KMS-11 (cell line): ENCODE measurements around the gene ZBTB32.

Experiments used
- H2AFZ ChIP-seq: fragments of 200-600 bp; sonication (generic); 2 replicates; pipeline ENCODE4 v1.6.1; 2016; ENCODE audit warnings: antibody characterized with exemption, mixed run types, low read depth
- H3K27ac ChIP-seq: fragments of 200-600 bp; sonication (generic); 2 replicates; pipeline ENCODE4 v1.6.1; 2016; ENCODE audit warnings: mild to moderate bottlenecking, mixed run types
- H3K27me3 ChIP-seq: fragments of 200-600 bp; sonication (generic); 2 replicates; pipeline ENCODE4 v1.6.1; 2017; ENCODE audit warnings: mild to moderate bottlenecking, low read depth, mixed run types, moderate library complexity; ENCODE audit not compliant: insufficient read depth
- H3K36me3 ChIP-seq: fragments of 200-600 bp; sonication (generic); 2 replicates; pipeline ENCODE4 v1.6.1; 2017; ENCODE audit warnings: mild to moderate bottlenecking, mixed run types; ENCODE audit not compliant: insufficient read depth
- H3K4me1 ChIP-seq: fragments of 200-600 bp; sonication (generic); 2 replicates; pipeline ENCODE4 v1.6.1; 2016; ENCODE audit warnings: mild to moderate bottlenecking, low read depth, mixed run types; ENCODE audit not compliant: poor library complexity, severe bottlenecking
- H3K4me2 ChIP-seq: fragments of 200-600 bp; sonication (generic); 2 replicates; pipeline ENCODE4 v1.7.0; 2016; ENCODE audit warnings: mild to moderate bottlenecking, mixed run types
- H3K4me3 ChIP-seq: fragments of 200-600 bp; sonication (generic); IDR thresholded peaks from 2 replicates; pipeline ENCODE4 v1.6.1; 2017; ENCODE audit warnings: low read depth, low read length, mixed read lengths; ENCODE audit not compliant: insufficient read depth
- H3K79me2 ChIP-seq: fragments of 200-600 bp; sonication (generic); 2 replicates; pipeline ENCODE4 v1.6.1; 2016; ENCODE audit warnings: low read depth, mixed run types; ENCODE audit not compliant: insufficient read depth
- H3K9ac ChIP-seq: fragments of 200-600 bp; sonication (generic); 2 replicates; pipeline ENCODE4 v1.6.1; 2016; ENCODE audit warnings: mild to moderate bottlenecking, mixed run types
- H4K20me1 ChIP-seq: fragments of 200-600 bp; sonication (generic); 2 replicates; pipeline ENCODE4 v1.6.1; 2016; ENCODE audit warnings: mild to moderate bottlenecking, mixed run types; ENCODE audit not compliant: insufficient read depth
- TF ChIP-seq, protein P1 (sequence below): fragments of 200-600 bp; sonication (generic); conservative IDR thresholded peaks from 2 replicates; pipeline ENCODE4 v1.6.1; 2017; ENCODE audit warnings: low read depth, mild to moderate bottlenecking, antibody characterized with exemption, low read length, moderate library complexity, mixed read lengths

Gene ZBTB32

GRCh38 chr19:35657904-35658700, 46.3 kb upstream of the ZBTB32 start:
- no peaks in the 10 kb centered on the region for H3K4me1 ChIP-seq
- H3K4me2 ChIP-seq = no peak overlapping the region
- TF ChIP-seq, protein P1, sequence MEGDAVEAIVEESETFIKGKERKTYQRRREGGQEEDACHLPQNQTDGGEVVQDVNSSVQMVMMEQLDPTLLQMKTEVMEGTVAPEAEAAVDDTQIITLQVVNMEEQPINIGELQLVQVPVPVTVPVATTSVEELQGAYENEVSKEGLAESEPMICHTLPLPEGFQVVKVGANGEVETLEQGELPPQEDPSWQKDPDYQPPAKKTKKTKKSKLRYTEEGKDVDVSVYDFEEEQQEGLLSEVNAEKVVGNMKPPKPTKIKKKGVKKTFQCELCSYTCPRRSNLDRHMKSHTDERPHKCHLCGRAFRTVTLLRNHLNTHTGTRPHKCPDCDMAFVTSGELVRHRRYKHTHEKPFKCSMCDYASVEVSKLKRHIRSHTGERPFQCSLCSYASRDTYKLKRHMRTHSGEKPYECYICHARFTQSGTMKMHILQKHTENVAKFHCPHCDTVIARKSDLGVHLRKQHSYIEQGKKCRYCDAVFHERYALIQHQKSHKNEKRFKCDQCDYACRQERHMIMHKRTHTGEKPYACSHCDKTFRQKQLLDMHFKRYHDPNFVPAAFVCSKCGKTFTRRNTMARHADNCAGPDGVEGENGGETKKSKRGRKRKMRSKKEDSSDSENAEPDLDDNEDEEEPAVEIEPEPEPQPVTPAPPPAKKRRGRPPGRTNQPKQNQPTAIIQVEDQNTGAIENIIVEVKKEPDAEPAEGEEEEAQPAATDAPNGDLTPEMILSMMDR = peak; percentile 26; the same call in 1 of the 2 replicates
- no peak overlapping the region for H3K4me3 ChIP-seq
- no peaks in the 10 kb centered on the region; the same call in 1 of the 2 replicates for H3K79me2 ChIP-seq
- H3K27ac ChIP-seq = no peak overlapping the region
- no peak overlapping the region for H2AFZ ChIP-seq
- no peaks in the 10 kb centered on the region for H3K27me3 ChIP-seq
- H3K9ac ChIP-seq = no peak overlapping the region
- peaks cover 3% of the 10 kb centered on the region; the same call in 1 of the 2 replicates for H3K36me3 ChIP-seq
- no peaks in the 10 kb centered on the region for H4K20me1 ChIP-seq

GRCh38 chr19:35661995-35662340, 42.4 kb upstream of the ZBTB32 start:
- Histone ChIP-seq H3K4me1 (no peaks in the 10 kb centered on the region), H3K9ac (no peak overlapping the region), H2AFZ (no peak overlapping the region), H3K4me3 (no peak overlapping the region), H3K4me2 (no peak overlapping the region), H3K27me3 (peaks cover 5% of the 10 kb centered on the region; the same call in 1 of the 2 replicates), H3K79me2 (no peaks in the 10 kb centered on the region), H4K20me1 (no peaks in the 10 kb centered on the region), H3K36me3 (no peaks in the 10 kb centered on the region), H3K27ac (no peak overlapping the region)
- TF ChIP-seq, protein P1 = no peak

- no peak overlapping the region for H3K4me3 ChIP-seq
- H3K9ac ChIP-seq = no peak overlapping the region
- H3K36me3 ChIP-seq = no peaks in the 10 kb centered on the region
- H3K4me1 ChIP-seq = no peaks in the 10 kb centered on the region
- H2AFZ ChIP-seq = no peak overlapping the region
- TF ChIP-seq, protein P1 = no peak
- no peak overlapping the region for H3K4me2 ChIP-seq
- peaks cover 23% of the 10 kb centered on the region; the same call in 1 of the 2 replicates for H3K27me3 ChIP-seq
- H4K20me1 ChIP-seq = no peaks in the 10 kb centered on the region
- no peaks in the 10 kb centered on the region for H3K79me2 ChIP-seq
- no peak overlapping the region for H3K27ac ChIP-seq
Measured at GRCh38 chr19:35663981-35664380, 40.4 kb upstream of the ZBTB32 start.

- Histone ChIP-seq H3K27ac (no peak overlapping the region), H3K27me3 (peaks cover 33% of the 10 kb centered on the region; the same call in 1 of the 2 replicates), H3K36me3 (no peaks in the 10 kb centered on the region), H3K4me2 (no peak overlapping the region), H3K79me2 (no peaks in the 10 kb centered on the region), H3K9ac (no peak overlapping the region), H3K4me3 (no peak overlapping the region), H3K4me1 (no peaks in the 10 kb centered on the region), H2AFZ (no peak overlapping the region), H4K20me1 (no peaks in the 10 kb centered on the region)
- TF ChIP-seq, protein P1 = no peak
Measured at GRCh38 chr19:35665157-35665556, 39.2 kb upstream of the ZBTB32 start.
